Pericardium fibroblast (primary cell): ENCODE data around the gene NUP155. TPM values are rescaled to one million over a fixed set of nuclear protein-coding genes. Genes with fewer than 3 reads are reported as not detected.

Experiments used
- total RNA-seq: library from RNA; depleted of rRNA; stranded (reverse); fragments of >200 nt; gene quantifications from 2 replicates; pipeline ENCODE4 v1.2.3, GENCODE V29; 2015

Gene NUP155
- total RNA-seq: 10.0 and 12.1 TPM in 2 replicates

GRCh38 chr5:37370864-37371726 is at the start of gene NUP155:
TSS of gene NUP155 (minus strand) at chr5:37371106. CDS start at chr5:37370977, 129 bp downstream.

GRCh38 chr5:37379100-37379628 is 8.3 kb upstream of the NUP155 start, which contains the start of gene WDR70:
TSS of gene WDR70 (plus strand) at chr5:37379318. CDS start at chr5:37379368, 50 bp downstream.

GRCh38 chr5:37248970-37249814 is 121.7 kb downstream of the NUP155 start, which contains the start of gene CPLANE1:
TSS of gene CPLANE1 (minus strand) at chr5:37249376. CDS start at chr5:37247698, 1,678 bp downstream.

Other genes starting within 250 kb of the NUP155 start
- gene CPLANE1, start 121.7 kb downstream of the NUP155 start, total RNA-seq: 9.6 and 10.2 TPM in 2 replicates
- 10.4 and 16.6 TPM in 2 replicates for gene WDR70, start 8.2 kb upstream of the NUP155 start, total RNA-seq